ENCODE data around the gene CD69.
"Not testable (repeated sequence)": the region's sequence is repeated elsewhere in the genome, so short reads cannot be mapped to it uniquely, and the experiment has no call there.

Gene CD69

GRCh38 chr12:9742661-9743060 is 18.0 kb downstream of the CD69 start:
- in situ Hi-C loops (cut with MboI; ENCODE audit: low pct_unique_long_range_greater_than_20kb, low sequenced_read_pairs, unreplicated experiment): loop anchor here (10.0 kb wide), 1 partner anchor 402 kb away; no protein-coding TSS in a partner anchor
- DNase-seq (ENCODE audit: low spot score): no peak
- no peak for TF ChIP-seq CTCF (IDR thresholded peaks at IDR 0.05; ENCODE audit: extremely low read depth, insufficient read depth, missing control alignments)

GRCh38 chr12:9741726-9742125 is 19.0 kb downstream of the CD69 start:
- in situ Hi-C loops (cut with MboI; ENCODE audit: low pct_unique_long_range_greater_than_20kb, low sequenced_read_pairs, unreplicated experiment): loop anchor here (10.0 kb wide), 1 partner anchor 403 kb away; no protein-coding TSS in a partner anchor
- DNase-seq (ENCODE audit: low spot score): peak; percentile 57
- no peak for TF ChIP-seq CTCF (IDR thresholded peaks at IDR 0.05; ENCODE audit: extremely low read depth, insufficient read depth, missing control alignments)

- DNase-seq (ENCODE audit: low spot score): no peak
- in situ Hi-C loops (cut with MboI; ENCODE audit: low pct_unique_long_range_greater_than_20kb, low sequenced_read_pairs, unreplicated experiment): loop anchor here (10.0 kb wide), 1 partner anchor 405 kb away; no protein-coding TSS in a partner anchor
- TF ChIP-seq CTCF (IDR thresholded peaks at IDR 0.05; ENCODE audit: extremely low read depth, insufficient read depth, missing control alignments): no peak
Observed at GRCh38 chr12:9740106-9740750, 20.5 kb downstream of the CD69 start.

GRCh38 chr12:9739404-9740105 is 21.1 kb downstream of the CD69 start:
- in situ Hi-C loops (cut with MboI; ENCODE audit: low pct_unique_long_range_greater_than_20kb, low sequenced_read_pairs, unreplicated experiment): loop anchor here (10.0 kb wide), 2 partner anchors 95 to 405 kb away; no protein-coding TSS in a partner anchor
- not testable (repeated sequence) for DNase-seq (ENCODE audit: low spot score)

GRCh38 chr12:9738905-9739304 is 21.8 kb downstream of the CD69 start:
- DNase-seq (ENCODE audit: low spot score): not testable (repeated sequence)
- in situ Hi-C loops (cut with MboI; ENCODE audit: low pct_unique_long_range_greater_than_20kb, low sequenced_read_pairs, unreplicated experiment): loop anchor here (10.0 kb wide), 1 partner anchor 94 kb away; no protein-coding TSS in a partner anchor

- TF ChIP-seq CTCF (IDR thresholded peaks at IDR 0.05; ENCODE audit: extremely low read depth, insufficient read depth, missing control alignments): no peak
- DNase-seq (ENCODE audit: low spot score): no peak
- in situ Hi-C loops (cut with MboI; ENCODE audit: low pct_unique_long_range_greater_than_20kb, low sequenced_read_pairs, unreplicated experiment): loop anchor here (10.0 kb wide), 1 partner anchor 92 kb away; no protein-coding TSS in a partner anchor
Observed at GRCh38 chr12:9736936-9737705, 23.6 kb downstream of the CD69 start.

GRCh38 chr12:9735601-9736000 is 25.1 kb downstream of the CD69 start:
- no peak for TF ChIP-seq CTCF (IDR thresholded peaks at IDR 0.05; ENCODE audit: extremely low read depth, insufficient read depth, missing control alignments)
- no peak for DNase-seq (ENCODE audit: low spot score)
- in situ Hi-C loops (cut with MboI; ENCODE audit: low pct_unique_long_range_greater_than_20kb, low sequenced_read_pairs, unreplicated experiment): loop anchor here (10.0 kb wide), 1 partner anchor 91 kb away; no protein-coding TSS in a partner anchor
